Ovary (tissue), 10 donors: Measurements from ENCODE around the gene NOBOX. TPM values are rescaled to one million over a fixed set of nuclear protein-coding genes. Genes with fewer than 3 reads are reported as not detected.

Experiments
- DNase-seq, 5 donors: peaks; one replicate each; pipeline ENCODE4 v3.0.0-alpha.2; 2019 to 2020
- H3K27ac ChIP-seq, 2 donors: fragments of 200-600 bp; one replicate each; pipeline versions ENCODE4 v1.5.1 to v1.8.0; 2019 to 2022
- H3K27me3 ChIP-seq: fragments of 200-600 bp; one replicate; pipeline ENCODE4 v1.8.0; 2022
- H3K36me3 ChIP-seq: fragments of 200-600 bp; sonication (generic); one replicate; pipeline ENCODE4 v1.5.1; 2019
- H3K4me1 ChIP-seq: one replicate; pipeline ENCODE4 v1.8.1; 2013; ENCODE audit warnings: mild to moderate bottlenecking, moderate library complexity; ENCODE audit not compliant: insufficient read depth
- H3K4me3 ChIP-seq: fragments of 200-600 bp; sonication (generic); one replicate; pipeline ENCODE4 v1.5.1; 2017
- H3K9me3 ChIP-seq, 2 donors: fragments of 200-600 bp in 1 of 2; sonication (generic) in 1 of 2; one replicate each; pipeline versions ENCODE4 v1.5.1 to v1.8.1; 2013 to 2019; ENCODE audit warnings: mild to moderate bottlenecking in 1 of 2, moderate library complexity in 1 of 2
- CTCF ChIP-seq, 3 donors: fragments of 450-650 bp in 2 of 3; fragments of 200-600 bp in 1 of 3; IDR thresholded peaks; one replicate each; pipeline versions ENCODE4 v1.5.1 to v1.8.0; 2016 to 2022; ENCODE audit warnings: antibody characterized with exemption in 3 of 3, mild to moderate bottlenecking in 1 of 3
- EP300 ChIP-seq: sonication (generic); formaldehyde crosslinking; IDR thresholded peaks from one replicate; pipeline ENCODE4 v1.6.1; 2017; ENCODE audit warnings: antibody characterized with exemption
- POLR2A ChIP-seq: fragments of 450-650 bp; IDR thresholded peaks from one replicate; pipeline ENCODE4 v1.6.1; 2017; ENCODE audit warnings: antibody characterized with exemption, mild to moderate bottlenecking, moderate library complexity
- WGBS, 3 donors: extraction: QIAGEN DNeasy Blood & Tissue Kit in 1 of 3; methylation state at CpG; one replicate each; pipeline versions ENCODE4 v1.1.5 to v1.1.7; 2013 to 2017; 5-methylcytosine and 5-hydroxymethylcytosine counted together
- intact Hi-C, 4 donors: fragments of 100-400 bp; cut with DNase I; formaldehyde crosslinking; loops; one replicate each; pipeline versions ENCODE4 v1.11.0 to v1.15.1; 2022 to 2023
- long read RNA-seq, 3 donors: library from polyadenylated mRNA in 2 of 3; unstranded in 2 of 3; transcript quantifications; one replicate each; pipeline ENCODE4 v2.0.0 and lab custom pipeline, GENCODE V29; 2021 to 2026
- polyA plus RNA-seq, 2 donors: library from polyadenylated mRNA; stranded (reverse); fragments of 200-250 nt in 1 of 2; fragments of 350-450 nt in 1 of 2; fragmentation: Illumina TruSeq in 1 of 2; extraction: RNeasy Lipid Tissue Mini Kit (QIAGEN cat#74804) in 1 of 2; gene quantifications; one replicate each; pipeline ENCODE4 v1.2.3, GENCODE V29; 2013 to 2014
- total RNA-seq, 7 donors: library from RNA; depleted of rRNA in 2 of 7; stranded (reverse); fragments of >200 nt in 2 of 7; fragmentation: NEBNext Ultra II Directional in 3 of 7; extraction: Animal tissue kit (Norgen Biotek cat#: 25700) in 3 of 7; gene quantifications; one replicate each; pipeline versions ENCODE4 v1.1.0 to v1.2.4, GENCODE V29; 2016 to 2023
- donor health status: DM: no; HTN: no; CAD: no; lungs with moderate emphysema.
- donor health status: DM: no; HTN: no; CAD: no.
- donor health status: Bipolar disorder and iron deficiency.
- donor health status: DM: yes; HTN: yes; CAD: no.
- donor health status: DM: no; HTN: no; CAD: no.
- donor health status: DM: yes; HTN: yes; CAD: no.

Gene NOBOX
- total RNA-seq (not detected), polyA plus RNA-seq (under 1 TPM in 1 of 2 donors, not detected in 1; 0.36 TPM)
- long read RNA-seq, donor 1, result 0 reads
- long read RNA-seq, donor 2, transcript NOBOX-204 (8 exons, 1,725 nt), result minor isoform, 9 of 22 reads
- long read RNA-seq, donor 2, transcript NOBOX-203 (7 exons, 902 nt), result major isoform, 13 of 22 reads
- long read RNA-seq, donor 2, partial matches to known transcripts, result 0 of 22 reads
- long read RNA-seq, donor 2, other reads (novel, unspliced or antisense), result 0 of 22 reads
- long read RNA-seq, donor 3, result 0 reads

DNA sequence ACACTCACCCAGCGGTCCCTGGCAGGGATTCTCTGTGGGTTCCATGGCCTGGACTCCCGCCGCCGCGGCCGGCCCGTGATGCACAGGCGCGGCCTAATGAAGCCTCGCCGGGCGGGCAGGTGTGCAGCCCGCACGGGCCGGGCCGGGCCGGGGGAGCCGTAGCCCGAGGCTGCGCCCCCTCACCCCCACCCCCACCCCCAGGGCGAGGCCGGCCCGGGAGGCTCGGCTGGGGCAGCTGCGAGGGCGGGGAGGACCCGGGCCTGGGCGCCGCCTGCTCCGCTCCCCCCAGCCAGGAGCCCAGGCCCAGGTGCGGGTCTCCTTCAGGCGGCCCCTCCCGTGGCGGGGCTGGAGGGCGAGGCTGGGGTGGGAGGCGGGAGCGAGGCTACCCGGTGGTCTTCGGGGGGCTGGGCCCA lies at the start of gene NOBOX:
Gene NOBOX (minus strand): TSS at position 45 of the 413 bp plus-strand sequence.
- no peak for TF ChIP-seq CTCF (IDR thresholded peaks at IDR 0.05)
- TF ChIP-seq POLR2A, result no peak
- TF ChIP-seq EP300, result no peak
- Histone ChIP-seq H3K27me3 (no peaks in the 10 kb centered on the region), H3K36me3 (no peaks in the 10 kb centered on the region), H3K4me3 (no peak within 1 kb of the TSS), H3K9me3 (no peaks in the 10 kb centered on the region), H3K4me1 (peaks cover 1% of the 10 kb centered on the region), H3K27ac (no peak within 1 kb of the TSS)
- intact Hi-C loops, result no loop called here
- 92 to 98% (median 93%) methylated on average over 18 to 39 of the region's 39 CpGs for WGBS, 3 donors
- DNase-seq, result no peak

DNA sequence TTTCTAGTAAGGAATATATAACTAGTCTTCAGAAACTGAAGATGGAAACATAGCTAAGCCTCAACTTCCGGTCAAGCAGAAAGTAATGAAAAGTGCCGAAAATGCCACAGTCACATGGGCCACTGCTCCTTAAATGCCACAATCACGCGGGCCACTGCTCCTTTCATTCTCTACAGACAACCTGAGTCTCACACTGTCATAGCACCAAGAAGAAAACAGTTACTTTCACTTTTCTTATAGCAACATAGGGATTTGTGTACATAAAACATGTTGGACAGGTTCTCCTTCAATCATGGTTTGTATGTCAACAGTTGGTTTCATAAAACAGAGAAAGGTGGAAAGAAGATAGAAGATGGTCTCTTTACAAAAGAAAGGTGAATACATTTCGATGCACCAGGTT lies 48.6 kb upstream of the NOBOX start:
- no peak for DNase-seq
- H3K27ac ChIP-seq, result no peak overlapping the region
- H3K9me3 ChIP-seq, result no peaks in the 10 kb centered on the region
- H3K27me3 ChIP-seq, result no peaks in the 10 kb centered on the region
- intact Hi-C loops, result loop anchor here in 1 of 4 donors (5.0 kb wide), 1 partner anchor 1840 kb away; no protein-coding TSS in a partner anchor
- TF ChIP-seq EP300 (no peak), POLR2A (no peak), CTCF (IDR thresholded peaks at IDR 0.05) (no peak)
- WGBS, 3 donors, result 92 to 94% (median 94%) methylated on average over 5 of the region's 5 CpGs
- no peak overlapping the region for H3K4me3 ChIP-seq
- no peaks in the 10 kb centered on the region for H3K4me1 ChIP-seq
- no peaks in the 10 kb centered on the region for H3K36me3 ChIP-seq

GRCh38 chr7:144445590-144445989 lies 42.1 kb upstream of the NOBOX start:
- 25 to 43% (median 36%) methylated on average over 1 of the region's 1 CpG for WGBS, 3 donors
- TF ChIP-seq EP300 (no peak), CTCF (IDR thresholded peaks at IDR 0.05) (no peak), POLR2A (no peak)
- H3K36me3 ChIP-seq, result no peaks in the 10 kb centered on the region
- no peak overlapping the region for H3K4me3 ChIP-seq
- H3K27ac ChIP-seq, result no peak overlapping the region
- no peak for DNase-seq
- H3K27me3 ChIP-seq, result no peaks in the 10 kb centered on the region
- H3K4me1 ChIP-seq, result no peaks in the 10 kb centered on the region
- intact Hi-C loops, result no loop called here
- no peaks in the 10 kb centered on the region for H3K9me3 ChIP-seq

GRCh38 chr7:144439717-144440205 lies 36.3 kb upstream of the NOBOX start:
- H3K4me1 ChIP-seq, result no peaks in the 10 kb centered on the region
- no peak overlapping the region for H3K4me3 ChIP-seq
- H3K36me3 ChIP-seq, result no peaks in the 10 kb centered on the region
- TF ChIP-seq POLR2A (no peak), EP300 (no peak), CTCF (IDR thresholded peaks at IDR 0.05) (no peak)
- no peaks in the 10 kb centered on the region for H3K27me3 ChIP-seq
- no peak overlapping the region for H3K27ac ChIP-seq
- DNase-seq, result no peak
- WGBS, 3 donors, result 26 to 47% (median 29%) methylated on average over 5 of the region's 5 CpGs
- H3K9me3 ChIP-seq, result no peaks in the 10 kb centered on the region
- intact Hi-C loops, result no loop called here
